OCI-LY7 (cell line): ENCODE data around the gene CSRNP3.

ENCODE experiments used
- CTCF ChIP-seq: fragments of 200-600 bp; sonication (generic); conservative IDR thresholded peaks from 2 replicates; pipeline ENCODE4 v1.5.1; 2014; ENCODE audit warnings: mild to moderate bottlenecking, antibody characterized with exemption, low read length, moderate library complexity, mixed read lengths
- EZH2phosphoT487 ChIP-seq: fragments of 200-600 bp; sonication (generic); IDR thresholded peaks from 2 replicates; pipeline ENCODE4 v1.6.1; 2018; ENCODE audit warnings: low read depth, borderline replicate concordance, mild to moderate bottlenecking, mixed run types, antibody characterized with exemption, low read length, moderate library complexity, mixed read lengths

- no peak for TF ChIP-seq CTCF
- no peak for TF ChIP-seq EZH2phosphoT487
Observed at GRCh38 chr2:165681841-165682240, 212.3 kb downstream of the CSRNP3 start.
